SH-SY5Y (cell line): Measurements from ENCODE around the gene CCDC24.

Source experiments
- GATA2 ChIP-seq: IDR thresholded peaks from 2 replicates; pipeline ENCODE4 v1.6.1; 2011; ENCODE audit warnings: mild to moderate bottlenecking, low read depth, low read length
- GATA3 ChIP-seq: IDR thresholded peaks from 2 replicates; pipeline ENCODE4 v1.6.1; 2011; ENCODE audit warnings: low read depth, mild to moderate bottlenecking, low read length, moderate library complexity

- TF ChIP-seq GATA3 = no peak
- TF ChIP-seq GATA2 = no peak
Observed at GRCh38 chr1:44019466-44019948, 28.1 kb downstream of the CCDC24 start.
